ENCODE results near the gene LSM14B. TPM values are rescaled to one million over a fixed set of nuclear protein-coding genes. Genes with fewer than 3 reads are reported as not detected.

The LSM14B gene
- total RNA-seq, 1 donor from 2014 or later = 55.2 TPM

DNA sequence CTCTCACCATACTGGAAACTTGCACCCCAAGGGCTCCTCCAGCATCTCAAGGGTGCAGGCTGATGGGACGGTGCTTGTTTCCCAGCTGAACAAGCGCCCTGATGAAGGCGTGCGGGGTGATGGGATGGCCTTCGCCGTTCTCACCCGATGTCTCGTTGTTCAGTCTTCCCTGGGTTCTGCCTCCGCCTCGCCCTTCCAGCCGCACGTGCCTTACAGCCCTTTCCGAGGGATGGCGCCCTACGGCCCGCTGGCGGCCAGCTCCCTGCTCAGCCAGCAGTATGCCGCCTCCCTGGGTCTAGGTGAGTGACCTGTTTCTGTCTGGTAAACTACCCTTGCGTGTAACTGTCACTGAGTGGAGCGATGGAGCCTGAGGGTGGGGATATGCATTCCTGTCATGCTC lies 3.9 kb downstream of the LSM14B start:
- intact Hi-C loops (cut with DNase I) = no loop called here
- ATAC-seq (no peak), DNase-seq (ENCODE audit: missing footprints) (no peak)

DNA sequence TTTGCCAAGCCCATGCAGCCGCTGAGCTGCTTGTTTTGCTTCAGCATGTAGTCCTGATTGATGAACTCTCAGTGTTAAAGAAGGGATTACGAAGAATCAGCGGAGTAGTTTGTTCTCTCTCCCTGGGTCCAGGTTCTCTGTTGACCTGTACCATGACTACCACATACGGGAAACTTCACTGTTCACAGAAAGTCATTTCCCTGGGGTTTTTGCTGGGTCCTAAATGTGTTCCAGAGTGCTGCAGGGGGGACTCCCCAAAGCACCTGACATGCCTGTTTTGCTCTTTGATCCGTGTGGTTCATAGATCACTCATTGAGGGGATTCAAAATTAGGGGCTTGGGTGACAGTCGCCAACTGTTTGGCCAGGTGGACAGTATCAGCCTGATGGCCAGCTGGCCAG lies 5.5 kb downstream of the LSM14B start:
- intact Hi-C loops (cut with DNase I) = no loop called here
- DNase-seq (ENCODE audit: missing footprints) (no peak), ATAC-seq (no peak)

DNA sequence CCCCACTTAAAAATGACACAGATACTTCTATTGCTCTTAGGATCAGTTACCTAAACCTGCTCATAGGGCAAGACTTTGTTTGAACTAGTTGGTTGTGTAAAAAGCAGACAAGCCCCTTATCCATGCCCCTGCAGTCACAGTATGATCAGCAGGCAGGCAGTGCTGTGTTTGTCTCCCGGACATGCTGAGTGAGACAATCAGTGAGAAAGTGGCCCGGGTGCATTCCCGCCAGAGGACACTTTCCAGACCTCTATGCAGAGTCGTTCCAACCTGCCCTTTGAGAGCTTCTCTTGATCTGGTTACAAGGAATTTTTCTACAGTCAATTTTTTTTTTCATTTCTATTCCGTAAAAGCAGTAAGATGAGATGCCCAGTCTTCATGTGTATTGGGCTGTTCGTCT lies 6.2 kb downstream of the LSM14B start:
- peak; percentile 56 for ATAC-seq
- no peak for DNase-seq (ENCODE audit: missing footprints)
- intact Hi-C loops (cut with DNase I) = no loop called here

DNA sequence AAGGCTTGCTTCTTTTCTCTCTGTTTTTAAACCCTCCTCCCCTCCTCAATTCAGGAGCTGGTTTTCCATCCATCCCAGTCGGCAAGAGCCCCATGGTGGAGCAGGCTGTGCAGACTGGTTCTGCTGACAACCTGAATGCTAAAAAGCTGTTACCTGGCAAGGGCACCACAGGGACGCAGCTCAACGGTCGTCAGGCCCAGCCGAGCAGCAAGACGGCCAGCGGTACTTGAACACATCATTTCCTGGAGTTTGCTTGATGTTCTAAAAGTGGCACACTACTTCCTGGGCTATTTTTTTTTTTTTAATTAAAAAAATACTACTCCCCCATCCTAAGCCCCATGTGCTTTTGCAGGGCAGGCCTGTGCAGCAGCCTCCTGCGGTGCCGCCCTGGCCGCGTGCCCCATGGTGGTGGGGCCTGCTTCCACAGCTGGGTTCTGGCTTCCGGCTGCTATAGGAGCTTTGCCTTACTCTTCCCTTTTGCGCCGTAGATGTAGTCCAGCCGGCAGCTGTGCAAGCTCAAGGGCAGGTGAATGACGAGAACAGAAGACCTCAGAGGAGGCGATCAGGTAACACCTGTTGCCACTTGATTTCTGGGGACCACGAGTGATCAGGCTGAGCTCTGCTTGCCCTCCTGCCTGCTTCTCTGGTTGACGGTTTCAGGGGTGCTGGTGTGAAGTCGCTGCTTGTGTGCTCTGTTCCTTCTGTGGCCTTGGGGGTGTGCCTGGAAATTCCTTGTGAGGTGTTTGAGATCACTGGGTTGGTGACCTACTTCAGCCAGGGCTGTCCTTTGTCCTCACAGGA lies 7.7 kb downstream of the LSM14B start:
- intact Hi-C loops (cut with DNase I) = no loop called here
- no peak for DNase-seq (ENCODE audit: missing footprints)
- no peak for ATAC-seq

DNA sequence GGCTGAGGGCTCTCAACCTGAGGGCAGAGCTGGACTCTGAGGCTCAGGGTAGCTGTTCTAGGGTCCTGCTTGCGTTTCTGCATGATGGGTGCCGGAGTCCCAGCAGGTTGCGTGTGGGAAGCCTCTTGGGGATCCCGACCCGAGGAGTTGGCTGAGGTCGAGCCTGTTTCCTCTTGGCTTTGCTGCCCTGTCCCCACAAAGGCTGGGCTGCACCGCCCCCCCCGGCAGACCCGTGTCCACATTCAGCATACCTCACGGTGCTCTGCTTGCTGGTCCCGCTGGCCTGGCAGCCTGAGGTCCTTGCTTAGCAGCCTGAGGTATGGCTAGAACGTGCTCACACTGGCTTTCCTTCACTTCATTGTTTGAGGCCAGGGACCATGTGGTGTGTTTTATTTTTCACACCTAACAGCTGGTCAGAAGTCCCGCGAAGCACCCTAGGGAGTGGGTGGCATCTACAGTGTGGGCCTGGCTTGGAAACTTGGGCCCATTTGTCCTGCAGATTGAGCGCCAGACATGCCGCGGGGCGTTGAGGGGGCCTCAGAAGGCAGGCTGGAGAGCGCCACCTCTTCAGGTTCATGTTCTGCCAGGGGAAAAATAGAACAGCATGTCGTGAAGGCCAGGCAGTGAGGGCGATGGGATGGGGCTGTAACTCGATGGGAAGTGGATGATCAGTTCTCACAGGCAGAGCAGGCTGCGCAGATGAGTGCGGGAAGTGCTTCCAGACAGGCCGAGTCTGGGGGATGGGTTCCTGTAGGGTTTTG lies 9.5 kb downstream of the LSM14B start:
- peak; percentile 21 for DNase-seq (ENCODE audit: missing footprints)
- intact Hi-C loops (cut with DNase I) = no loop called here
- no peak for ATAC-seq

DNA sequence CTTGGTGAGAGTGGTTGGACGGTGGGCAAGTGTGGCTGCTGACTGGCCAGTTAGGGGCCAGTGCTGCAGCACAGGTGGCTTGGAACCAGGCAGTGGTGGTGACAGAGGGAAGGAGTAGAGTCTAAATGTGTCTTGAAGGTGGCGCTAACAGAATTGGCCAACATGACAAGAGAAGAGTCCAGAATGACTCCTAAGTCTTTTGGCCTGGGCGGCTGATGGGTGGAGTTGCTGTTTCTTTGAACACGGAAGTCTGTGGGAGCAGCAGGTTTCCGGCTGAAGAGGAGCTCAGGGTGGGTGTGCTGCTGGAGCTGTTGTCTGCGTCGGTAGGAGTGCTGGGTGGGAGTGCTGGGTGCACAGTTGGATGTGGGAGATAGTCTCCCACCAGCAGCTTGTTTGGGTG lies 10.1 kb downstream of the LSM14B start:
- intact Hi-C loops (cut with DNase I) = no loop called here
- DNase-seq (ENCODE audit: missing footprints) (no peak), ATAC-seq (no peak)

DNA sequence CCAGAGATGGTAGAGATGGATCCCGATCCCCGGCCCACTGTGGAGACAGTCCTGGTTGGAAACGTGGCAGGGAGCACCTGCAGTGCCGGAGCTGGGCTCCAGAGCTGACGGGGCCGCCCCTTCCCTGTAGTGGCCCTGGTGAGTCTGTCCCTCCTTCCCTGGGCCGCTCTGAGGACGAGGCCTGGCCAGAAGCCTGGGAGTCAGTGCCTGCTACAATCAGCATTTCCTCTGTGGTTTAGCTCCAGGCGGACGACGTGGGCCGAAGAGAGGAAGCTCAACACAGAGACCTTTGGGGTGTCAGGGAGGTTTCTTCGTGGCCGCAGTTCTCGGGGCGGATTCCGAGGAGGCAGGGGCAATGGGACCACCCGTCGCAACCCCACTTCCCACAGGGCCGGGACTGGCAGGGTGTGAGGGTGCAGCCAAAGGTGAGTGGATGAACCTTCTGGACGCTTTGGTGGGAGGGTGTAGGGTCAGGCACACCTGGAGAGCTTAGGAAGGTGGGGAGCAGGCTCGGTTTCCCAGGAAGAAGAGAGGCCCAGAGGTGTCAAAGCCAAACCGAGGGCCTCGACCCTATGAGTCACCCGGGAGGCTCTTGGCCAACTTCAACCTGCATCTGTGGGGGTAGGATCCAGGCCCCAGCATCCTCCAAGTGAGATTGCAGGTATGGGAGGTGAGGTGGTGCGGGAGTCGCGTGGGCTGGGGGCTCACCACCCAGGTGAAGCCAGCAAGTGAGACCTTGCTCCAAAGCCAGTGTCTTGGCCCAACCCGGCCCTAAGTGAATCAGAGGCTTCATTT lies 11.0 kb downstream of the LSM14B start:
- intact Hi-C loops (cut with DNase I) = no loop called here
- ATAC-seq (peak; percentile 47), DNase-seq (ENCODE audit: missing footprints) (peak; percentile 84)

DNA sequence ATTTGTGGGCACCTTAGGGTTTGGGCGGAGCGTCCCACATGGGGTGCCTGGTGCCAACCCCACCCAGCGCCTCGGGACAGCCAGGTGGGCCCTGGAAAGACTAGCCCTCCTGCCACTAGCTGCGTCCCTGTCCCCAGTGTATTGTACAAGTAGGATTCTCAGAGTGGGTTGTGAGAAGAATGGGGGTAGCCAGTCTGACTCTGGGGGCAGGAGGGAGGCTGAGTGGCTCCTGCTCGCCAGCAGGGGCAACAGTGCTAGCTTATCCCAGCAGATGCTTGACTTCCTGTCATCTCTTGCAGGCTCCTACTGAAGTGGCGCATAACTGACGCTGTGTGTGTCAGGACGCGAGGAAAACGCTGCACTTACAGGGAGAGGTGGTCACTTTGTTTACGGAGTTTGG lies 11.6 kb downstream of the LSM14B start:
- ATAC-seq = peak; percentile 59
- intact Hi-C loops (cut with DNase I) = loop anchor here (1.0 kb wide), 1 partner anchor 10 kb away; no protein-coding TSS in a partner anchor
- DNase-seq (ENCODE audit: missing footprints) = peak; percentile 63

DNA sequence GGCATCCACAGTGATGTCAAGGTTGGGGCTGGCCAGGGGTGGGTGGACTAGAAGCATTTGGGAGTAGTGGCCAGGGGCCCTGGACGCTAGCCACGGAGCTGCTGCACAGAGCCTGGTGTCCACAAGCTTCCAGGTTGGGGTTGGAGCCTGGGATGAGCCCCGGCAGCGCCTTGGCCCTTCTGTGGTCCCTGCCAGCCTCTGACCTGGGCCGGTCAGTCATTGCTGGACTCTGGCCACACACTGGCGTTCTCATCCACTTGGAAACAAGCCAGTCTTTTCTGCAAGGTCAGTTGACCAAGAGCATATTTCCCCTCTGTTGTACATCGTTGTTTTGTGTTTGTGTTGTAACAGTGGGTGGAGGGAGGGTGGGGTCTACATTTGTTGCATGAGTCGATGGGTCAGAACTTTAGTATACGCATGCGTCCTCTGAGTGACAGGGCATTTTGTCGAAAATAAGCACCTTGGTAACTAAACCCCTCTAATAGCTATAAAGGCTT lies 12.5 kb downstream of the LSM14B start:
- intact Hi-C loops (cut with DNase I) = loop anchor here (1.0 kb wide), 1 partner anchor 10 kb away; no protein-coding TSS in a partner anchor
- peak; percentile 74 for DNase-seq (ENCODE audit: missing footprints)
- no peak for ATAC-seq

DNA sequence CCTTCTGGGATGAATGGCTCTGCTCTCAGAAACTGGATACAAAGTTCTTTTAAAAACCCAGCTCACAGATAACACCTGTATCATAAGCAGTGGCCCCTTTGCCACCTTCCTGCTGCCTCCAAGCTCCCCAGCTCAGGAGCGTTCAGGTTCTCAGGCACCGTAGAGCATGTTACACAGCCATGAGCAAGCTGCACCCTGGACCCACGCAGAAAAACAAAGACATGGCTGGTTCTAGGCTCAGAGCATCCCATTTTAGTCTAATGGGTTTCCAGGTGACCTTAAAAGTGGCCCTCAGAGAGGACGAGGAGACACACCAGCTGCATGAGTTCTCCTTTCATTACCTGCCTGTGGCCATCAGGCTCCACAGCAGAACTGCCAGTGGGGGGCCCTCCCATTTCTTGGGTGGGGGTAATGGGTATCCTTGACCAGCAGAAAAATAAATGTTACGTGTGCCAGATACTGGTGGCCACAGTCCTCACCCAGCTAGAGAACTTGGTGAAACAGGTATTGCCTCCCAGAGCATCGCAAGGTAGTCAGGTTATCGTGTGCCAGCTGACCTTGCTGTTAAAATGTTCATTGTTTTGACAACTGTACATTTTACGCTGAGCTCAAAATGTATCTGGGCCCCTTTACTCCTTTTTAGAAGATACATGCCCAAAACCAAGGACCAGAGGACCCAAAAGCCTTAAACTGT lies 13.4 kb downstream of the LSM14B start:
- DNase-seq (ENCODE audit: missing footprints) (no peak), ATAC-seq (no peak)
- intact Hi-C loops (cut with DNase I) = loop anchor here (1.0 kb wide), 1 partner anchor 109 kb away; no protein-coding TSS in a partner anchor

DNA sequence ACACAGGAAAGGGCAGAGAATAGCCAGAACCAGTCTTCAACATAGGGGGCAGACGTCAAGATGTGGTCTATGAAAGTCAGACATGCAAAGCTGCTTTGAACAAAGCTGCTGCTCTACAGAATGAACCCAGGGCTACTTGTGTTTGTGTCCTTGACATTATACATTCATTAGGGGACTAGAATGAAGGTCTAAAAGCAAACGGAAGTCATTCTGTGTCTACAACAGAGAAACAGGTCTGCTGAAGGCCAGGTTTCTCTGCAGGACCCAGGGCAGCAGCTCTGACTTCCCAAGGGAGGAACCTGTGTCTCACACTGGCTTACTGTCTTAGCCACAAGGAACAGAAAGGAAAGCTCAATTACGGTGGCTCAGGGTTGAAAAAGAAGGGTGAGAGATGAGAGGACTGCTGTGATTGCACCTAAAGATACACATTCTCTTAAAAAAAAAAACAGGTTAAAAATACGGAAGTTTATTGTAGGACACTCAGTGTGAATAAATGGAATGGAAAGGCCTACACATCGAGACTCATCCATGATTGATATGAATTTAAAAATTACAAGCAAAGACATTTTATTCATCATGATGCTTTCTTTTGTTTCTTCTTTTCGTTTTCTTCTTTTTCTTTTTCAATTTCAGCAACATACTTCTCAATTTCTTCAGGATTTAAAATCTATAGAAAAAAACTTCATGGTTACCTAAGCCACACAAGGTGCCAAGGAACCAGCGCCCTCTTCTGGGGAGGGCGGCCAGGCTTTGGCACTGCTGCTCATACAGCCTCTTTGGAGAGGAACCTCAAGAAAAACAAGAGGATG lies 14.2 kb downstream of the LSM14B start:
- intact Hi-C loops (cut with DNase I) = loop anchor here (1.0 kb wide), 1 partner anchor 110 kb away; no protein-coding TSS in a partner anchor
- ATAC-seq (peak; percentile 29), DNase-seq (ENCODE audit: missing footprints) (peak; percentile 83)

DNA sequence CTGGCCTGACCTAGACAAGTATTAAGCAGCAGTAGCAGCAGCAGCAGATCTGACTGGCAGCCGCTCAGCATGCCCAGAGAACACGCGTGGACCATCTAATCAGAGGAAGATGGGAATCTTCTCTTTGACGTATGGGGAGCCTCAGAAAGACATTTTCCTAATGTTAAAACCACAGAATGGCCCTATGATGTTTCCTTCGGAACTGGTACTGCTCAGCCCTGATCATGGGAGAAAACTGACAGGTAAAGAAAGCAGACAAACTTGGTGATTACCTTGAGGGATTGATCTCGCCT lies 14.8 kb downstream of the LSM14B start:
- DNase-seq (ENCODE audit: missing footprints) (no peak), ATAC-seq (no peak)
- intact Hi-C loops (cut with DNase I) = no loop called here

DNA sequence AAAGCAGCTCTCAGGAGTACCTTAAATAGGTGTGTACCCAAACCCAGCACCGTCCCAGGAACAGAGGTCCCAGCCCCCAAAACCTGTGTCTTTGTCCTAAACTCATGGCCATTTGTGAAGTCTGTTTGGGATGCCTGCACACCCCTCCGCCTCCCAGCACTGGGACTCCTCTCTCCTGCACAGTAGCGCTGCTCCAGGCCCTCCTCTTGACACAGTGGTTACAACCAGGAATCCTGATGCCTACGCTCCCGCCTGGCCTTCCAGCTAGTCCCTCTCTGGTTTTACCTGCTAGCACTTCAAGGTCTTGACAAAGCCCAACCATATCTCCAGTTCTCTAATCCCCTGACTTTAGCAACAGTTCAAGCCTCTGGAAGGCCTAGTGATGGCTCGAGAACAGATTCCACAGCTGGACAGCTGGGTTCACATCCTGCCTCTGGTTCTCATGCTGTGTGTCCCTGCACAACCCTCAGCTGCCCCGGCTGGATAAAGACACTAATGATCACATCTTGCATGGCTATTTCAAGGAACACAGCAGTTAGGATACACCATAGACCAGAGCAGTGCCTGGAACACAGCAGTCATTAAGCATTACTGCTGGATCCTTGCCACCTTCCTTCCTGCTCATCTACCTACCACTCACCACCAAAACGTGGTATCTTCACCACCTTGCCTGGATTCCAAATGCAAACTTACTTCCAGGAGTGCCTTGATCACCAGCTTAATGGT lies 15.4 kb downstream of the LSM14B start:
- intact Hi-C loops (cut with DNase I) = no loop called here
- DNase-seq (ENCODE audit: missing footprints) = peak; percentile 42

DNA sequence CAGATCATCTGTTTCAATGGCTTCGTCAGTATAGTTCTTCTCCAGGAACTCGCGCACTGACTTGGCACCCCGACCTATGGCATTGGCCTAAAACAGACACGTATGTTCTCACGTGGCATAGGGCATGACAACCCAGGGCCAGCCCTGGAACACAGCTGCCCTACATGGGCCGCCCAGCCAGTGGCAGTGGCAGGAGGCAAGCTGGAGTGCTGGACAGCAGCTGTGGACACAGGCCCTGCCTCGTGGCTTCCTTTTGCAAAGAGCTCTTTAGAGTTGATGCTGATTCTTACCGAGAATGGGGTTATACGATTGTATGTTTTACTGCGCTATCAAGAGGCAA lies 15.9 kb downstream of the LSM14B start:
- DNase-seq (ENCODE audit: missing footprints) = peak; percentile 49
- ATAC-seq = no peak
- intact Hi-C loops (cut with DNase I) = no loop called here

More for the DNA sequence above, 15.4 kb downstream of the LSM14B start:
- no peak for ATAC-seq

DNA sequence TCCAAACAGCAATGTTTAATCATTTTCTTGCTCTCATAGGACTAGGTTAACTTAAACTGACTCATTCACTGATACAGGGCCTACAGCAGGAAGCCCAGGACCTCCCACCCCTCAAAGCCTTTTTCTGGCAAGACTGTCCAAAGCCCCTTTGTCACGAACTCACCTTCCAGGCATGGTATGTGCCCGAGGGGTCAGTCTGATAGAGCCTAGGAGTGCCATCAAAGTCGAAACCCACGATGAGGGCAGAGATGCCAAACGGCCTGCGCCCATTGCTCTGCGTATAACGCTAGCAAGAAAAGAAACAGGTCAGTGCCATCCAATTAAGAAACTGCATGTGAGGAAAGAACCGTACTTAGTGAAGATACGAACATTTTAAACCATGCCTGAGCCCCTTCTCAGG lies 16.6 kb downstream of the LSM14B start:
- ATAC-seq (no peak), DNase-seq (ENCODE audit: missing footprints) (peak; percentile 14)
- intact Hi-C loops (cut with DNase I) = no loop called here

DNA sequence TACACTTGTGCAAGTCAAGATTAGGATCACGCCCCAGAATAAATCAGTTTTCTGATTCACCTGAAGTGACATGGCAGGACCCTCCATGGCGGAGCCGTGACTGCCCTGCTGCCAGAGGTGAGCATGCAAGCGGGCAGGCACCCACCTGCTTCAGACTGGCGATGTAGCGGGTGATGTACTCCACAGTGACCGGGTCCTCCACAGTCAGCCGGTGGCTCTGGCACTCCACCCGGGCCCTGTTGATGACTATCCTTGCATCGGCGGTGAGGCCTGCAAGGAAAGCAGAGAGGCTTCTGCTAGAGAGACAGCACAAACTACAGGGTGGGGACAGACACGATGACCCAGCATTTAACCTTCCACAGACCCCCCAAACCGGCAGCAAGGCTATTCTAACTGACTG lies 17.4 kb downstream of the LSM14B start:
- ATAC-seq = no peak
- intact Hi-C loops (cut with DNase I) = loop anchor here (5.0 to 10.0 kb wide), 5 partner anchors 43 to 235 kb away; partner anchors contain the start of genes MTG2, OSBPL2 and TAF4
- DNase-seq (ENCODE audit: missing footprints) = peak; percentile 64

DNA sequence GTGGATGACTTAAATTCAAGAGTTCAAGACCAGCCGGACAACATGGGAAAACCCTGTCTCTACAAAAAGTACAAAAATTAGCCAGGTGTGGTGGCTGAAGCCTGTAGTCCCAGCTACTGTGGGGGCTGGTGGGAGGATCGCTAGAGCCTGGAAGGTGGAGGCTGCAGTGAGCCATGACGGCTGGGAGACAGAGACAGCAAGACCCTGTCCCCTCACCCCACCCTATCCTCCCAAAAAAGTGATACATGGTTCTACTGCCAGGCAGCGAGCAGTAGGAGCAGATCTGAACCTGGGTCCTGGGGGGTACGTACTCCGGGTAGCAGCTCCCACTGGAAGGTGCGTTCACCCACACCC lies 18.7 kb downstream of the LSM14B start:
- no peak for DNase-seq (ENCODE audit: missing footprints)
- ATAC-seq = no peak
- intact Hi-C loops (cut with DNase I) = loop anchor here (5.0 to 10.0 kb wide), 5 partner anchors 41 to 234 kb away; partner anchors contain the start of genes MTG2, OSBPL2 and TAF4

Measured in Right ventricle myocardium inferior (tissue), 1 donor.